HEK293T (cell line): ENCODE data around the gene TBC1D19.

Experiments
- ARNT ChIP-seq: fragments of 450-650 bp; IDR thresholded peaks from 2 replicates; pipeline ENCODE4 v1.6.1; 2017; ENCODE audit warnings: mild to moderate bottlenecking
- BHLHE40 ChIP-seq: fragments of 450-650 bp; IDR thresholded peaks from 2 replicates; pipeline ENCODE4 v1.6.1; 2016; ENCODE audit warnings: mild to moderate bottlenecking, moderate library complexity, borderline replicate concordance
- CTBP1 ChIP-seq: fragments of 450-650 bp; IDR thresholded peaks from 2 replicates; pipeline ENCODE4 v1.6.1; 2016; ENCODE audit warnings: borderline replicate concordance
- ELF4 ChIP-seq: fragments of 450-650 bp; IDR thresholded peaks from 2 replicates; pipeline ENCODE4 v1.6.1; 2017; ENCODE audit warnings: antibody characterized with exemption
- FOXA1 ChIP-seq: fragments of 450-650 bp; IDR thresholded peaks from 2 replicates; pipeline ENCODE4 v1.6.1; 2016; ENCODE audit warnings: mild to moderate bottlenecking
- FOXM1 ChIP-seq: fragments of 450-650 bp; IDR thresholded peaks from 2 replicates; pipeline ENCODE4 v1.6.1; 2017; ENCODE audit warnings: mild to moderate bottlenecking, borderline replicate concordance
- SP1 ChIP-seq: fragments of 450-650 bp; IDR thresholded peaks from 2 replicates; pipeline ENCODE4 v1.6.1; 2017
- SUZ12 ChIP-seq: fragments of 450-650 bp; IDR thresholded peaks from 2 replicates; pipeline ENCODE4 v1.6.1; 2016; ENCODE audit warnings: mild to moderate bottlenecking
- TARDBP ChIP-seq: fragments of 450-650 bp; IDR thresholded peaks from 2 replicates; pipeline ENCODE4 v1.6.1; 2016
- ZNF384 ChIP-seq: fragments of 450-650 bp; IDR thresholded peaks from 2 replicates; pipeline ENCODE4 v1.6.1; 2016

DNA sequence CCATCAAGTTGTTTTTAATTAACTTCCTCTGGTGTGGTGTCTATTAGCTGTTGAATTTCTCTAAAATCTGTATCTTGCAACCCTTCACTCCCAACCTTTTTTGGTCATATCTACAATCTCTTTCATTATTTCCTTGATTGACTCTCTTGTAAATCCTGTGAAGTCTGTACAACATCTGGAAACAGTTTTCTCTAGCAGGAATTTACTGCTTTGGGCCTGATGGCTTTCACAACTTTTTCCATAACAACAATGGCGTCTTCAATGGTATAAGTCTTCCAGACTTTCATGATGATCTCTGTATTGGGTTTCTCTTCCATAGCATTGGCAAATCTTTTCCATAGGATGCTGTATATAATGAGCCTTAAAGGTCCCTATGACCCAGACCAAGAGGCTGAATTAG, 49.0 kb downstream of the TBC1D19 start:
- TF ChIP-seq SP1 (no peak), TARDBP (no peak), ARNT (no peak), FOXA1 (no peak), SUZ12 (no peak), CTBP1 (no peak), ZNF384 (no peak), FOXM1 (no peak), BHLHE40 (no peak), ELF4 (no peak)
